ENCODE data around the gene SMURF2.
"Not testable (repeated sequence)": the region's sequence is repeated elsewhere in the genome, so short reads cannot be mapped to it uniquely, and the experiment has no call there.

The SMURF2 gene

DNA sequence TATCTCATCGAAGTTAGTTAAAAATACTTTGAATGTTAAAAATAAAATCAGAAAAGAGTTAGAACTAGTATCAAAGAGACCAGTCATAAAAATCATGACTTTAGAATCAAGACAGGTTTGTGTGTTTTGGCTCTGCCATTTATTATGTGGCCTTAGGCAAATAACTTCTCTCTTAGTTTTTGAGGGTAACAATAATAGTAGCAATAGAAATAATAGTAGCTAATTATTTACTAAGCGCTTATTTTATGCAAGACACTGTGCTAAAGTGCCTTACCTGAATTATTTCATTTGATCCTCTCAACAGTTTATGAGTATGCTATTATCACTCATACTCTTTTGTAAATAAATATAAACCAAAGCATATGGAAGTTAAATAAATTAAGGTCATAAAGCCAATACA is 77.0 kb downstream of the SMURF2 start:
- no peak for DNase-seq

DNA sequence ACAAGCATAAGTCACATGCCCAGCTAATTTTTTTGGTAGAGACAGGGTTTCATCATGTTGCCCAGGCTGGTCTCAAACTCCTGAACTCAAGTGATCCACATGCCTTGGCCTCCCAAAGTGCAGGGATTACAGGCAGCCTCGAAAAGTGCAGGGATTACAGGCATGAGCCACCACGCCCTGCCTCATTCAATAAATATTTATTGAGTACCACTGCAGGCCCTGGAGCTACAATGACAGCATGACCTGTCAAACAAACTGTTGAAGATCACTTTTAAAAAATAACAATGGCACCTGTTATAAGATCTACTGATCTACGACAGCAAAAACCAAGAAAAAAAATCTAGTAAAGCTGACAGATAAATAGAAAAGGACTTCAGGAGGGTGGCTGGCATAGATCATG is 79.1 kb downstream of the SMURF2 start:
- no peak for DNase-seq

DNA sequence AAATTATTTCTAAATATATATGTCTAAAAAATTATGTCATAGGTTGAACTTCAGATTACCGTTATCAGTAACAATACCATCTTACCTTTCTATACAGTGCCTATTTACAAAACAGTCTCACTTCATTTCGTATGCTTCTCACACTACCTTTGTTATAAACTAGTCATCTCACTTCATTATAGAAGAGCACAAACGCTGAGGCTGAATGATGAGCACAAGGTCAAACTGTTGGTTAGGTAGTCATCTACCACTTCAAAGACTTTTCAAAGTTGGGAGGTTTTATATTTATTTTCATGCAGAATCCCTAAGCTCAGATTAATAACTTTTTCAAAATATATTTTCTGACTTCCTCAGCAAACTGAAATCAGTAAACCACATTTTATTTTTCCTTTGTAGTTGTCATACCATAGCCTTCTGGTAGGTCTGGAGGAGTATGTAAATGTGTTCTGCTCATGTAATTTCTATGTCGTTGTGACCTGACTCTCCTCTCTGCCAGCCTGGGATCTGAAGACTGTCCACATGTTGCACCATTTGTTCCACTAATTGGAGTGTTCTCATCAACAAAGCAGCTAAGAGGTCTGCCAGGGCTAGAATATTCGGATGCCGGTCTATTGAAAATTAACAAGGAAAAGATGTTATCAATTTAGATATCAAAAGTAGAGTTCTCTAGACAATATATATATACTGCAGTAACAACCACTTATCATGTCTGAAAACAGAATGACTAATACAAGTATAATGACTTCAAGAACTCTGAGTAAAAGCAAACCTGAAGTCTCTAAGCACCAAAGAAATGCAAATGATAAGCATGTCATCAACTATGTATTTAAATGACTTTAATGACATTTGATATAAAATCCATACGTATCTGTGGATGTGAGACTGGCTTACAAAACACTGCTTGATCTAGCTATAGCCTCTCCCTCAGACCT is 81.5 kb downstream of the SMURF2 start:
- DNase-seq: no peak

DNA sequence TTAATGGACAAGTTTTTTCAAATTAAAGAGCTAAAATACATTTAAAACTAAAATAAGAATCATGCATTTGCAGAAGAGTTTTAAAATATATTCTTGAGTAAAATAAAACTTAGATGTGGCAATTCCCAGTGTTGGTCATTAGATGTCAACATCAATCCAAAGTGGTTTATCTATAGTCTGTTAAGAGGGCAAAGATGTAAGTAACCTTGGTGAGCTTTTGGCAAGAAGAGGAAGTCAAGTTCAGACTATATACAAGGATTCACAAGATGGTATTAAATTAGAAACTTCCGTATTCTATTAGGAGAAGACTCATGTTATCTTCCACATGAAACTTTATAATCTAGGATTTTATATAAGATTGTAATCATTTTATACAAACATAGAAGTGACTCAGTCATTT is 82.2 kb downstream of the SMURF2 start:
- no peak for DNase-seq

DNA sequence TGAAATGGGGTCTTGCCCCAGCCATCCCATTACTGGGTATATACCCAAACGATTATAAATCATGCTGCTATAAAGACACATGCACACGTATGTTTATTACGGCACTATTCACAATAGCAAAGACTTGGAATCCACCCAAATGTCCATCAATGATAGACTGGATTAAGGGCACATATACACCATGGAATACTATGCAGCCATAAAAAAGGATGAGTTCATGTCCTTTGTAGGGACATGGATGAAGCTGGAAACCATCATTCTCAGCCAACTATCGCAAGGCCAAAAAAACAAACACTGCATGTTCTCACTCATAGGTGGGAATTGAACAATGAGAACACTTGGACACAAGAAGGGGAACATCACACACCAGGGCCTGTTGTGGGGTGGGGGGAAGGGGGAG is 85.1 kb downstream of the SMURF2 start:
- not testable (repeated sequence) for DNase-seq

DNA sequence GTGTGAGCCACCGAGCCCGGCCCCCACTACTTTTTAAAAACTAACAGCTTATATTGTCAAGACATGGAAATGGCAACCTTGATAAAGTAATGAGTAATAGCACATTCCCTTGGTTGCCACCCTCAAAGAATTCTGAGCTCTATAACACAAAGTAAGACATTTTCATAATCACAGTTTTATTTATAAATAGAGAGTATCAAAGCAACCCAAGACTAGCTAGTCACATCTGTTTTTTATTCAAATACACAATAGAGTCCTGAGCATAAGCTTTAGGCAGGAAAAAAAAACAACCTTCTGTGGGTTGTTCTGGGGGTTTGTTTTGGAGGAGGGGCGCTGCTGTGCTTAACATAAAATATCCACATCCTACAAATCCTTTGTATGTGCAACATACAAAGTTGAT is 86.7 kb downstream of the SMURF2 start:
- DNase-seq: no peak

DNA sequence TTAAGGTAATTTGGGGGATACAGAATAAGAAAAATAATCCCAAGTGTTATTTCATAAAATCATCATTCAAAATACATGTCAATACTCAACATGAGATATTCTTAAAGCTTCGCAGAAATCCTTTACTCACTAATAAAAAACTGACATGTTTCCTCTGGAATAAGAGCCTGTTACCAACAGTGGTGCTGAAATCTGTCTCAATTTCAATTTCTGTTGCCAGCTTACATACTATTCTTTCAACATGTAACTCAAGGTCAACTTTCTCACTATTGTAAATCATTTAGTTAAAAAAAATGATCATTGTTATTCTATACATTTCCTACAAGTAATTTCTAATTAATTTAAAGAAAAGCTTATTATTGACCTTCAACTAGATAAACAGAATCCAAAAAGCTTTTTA is 87.5 kb downstream of the SMURF2 start:
- DNase-seq: no peak

DNA sequence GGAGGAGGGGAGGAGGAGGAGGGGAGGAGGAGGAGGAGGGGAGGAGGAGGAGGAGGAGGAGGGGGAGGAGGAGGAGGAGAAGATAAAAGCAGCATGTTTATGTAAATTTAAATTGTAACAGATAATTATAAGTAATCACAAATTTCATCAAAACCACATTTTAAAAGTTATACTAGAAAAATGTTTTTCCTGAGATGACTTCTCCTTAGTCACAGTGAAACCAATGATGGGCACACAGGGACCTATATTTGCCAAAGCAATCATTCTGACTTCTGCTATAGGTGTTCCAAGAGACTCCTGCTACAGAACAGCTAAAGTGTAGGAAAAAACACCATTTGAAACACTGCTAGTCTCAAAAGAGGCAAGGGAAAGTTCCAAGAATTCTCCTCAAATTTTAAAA is 88.9 kb downstream of the SMURF2 start:
- DNase-seq: no peak

DNA sequence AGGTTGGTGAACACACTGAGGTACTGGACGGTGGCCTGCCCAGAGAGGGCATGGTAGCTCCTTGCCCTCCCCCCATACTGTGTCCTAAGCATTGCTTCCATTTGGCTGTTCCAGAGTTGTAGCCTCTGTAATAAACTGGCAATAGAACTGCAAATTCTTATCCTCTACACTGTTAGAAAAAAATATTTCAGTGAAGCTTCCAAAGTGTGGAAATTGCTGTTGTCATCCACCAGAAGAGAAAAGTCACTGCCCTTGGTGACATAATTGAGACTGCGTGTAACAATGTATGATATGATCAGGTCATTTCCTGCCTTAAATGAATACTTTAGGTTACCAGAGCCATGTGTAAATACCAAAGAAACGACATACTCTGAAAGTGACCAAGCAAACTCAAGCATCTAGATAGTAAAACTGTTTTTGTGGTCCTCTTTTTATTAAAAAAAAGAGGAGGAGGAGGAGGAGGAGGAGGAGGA is 89.4 kb downstream of the SMURF2 start:
- no peak for DNase-seq

DNA sequence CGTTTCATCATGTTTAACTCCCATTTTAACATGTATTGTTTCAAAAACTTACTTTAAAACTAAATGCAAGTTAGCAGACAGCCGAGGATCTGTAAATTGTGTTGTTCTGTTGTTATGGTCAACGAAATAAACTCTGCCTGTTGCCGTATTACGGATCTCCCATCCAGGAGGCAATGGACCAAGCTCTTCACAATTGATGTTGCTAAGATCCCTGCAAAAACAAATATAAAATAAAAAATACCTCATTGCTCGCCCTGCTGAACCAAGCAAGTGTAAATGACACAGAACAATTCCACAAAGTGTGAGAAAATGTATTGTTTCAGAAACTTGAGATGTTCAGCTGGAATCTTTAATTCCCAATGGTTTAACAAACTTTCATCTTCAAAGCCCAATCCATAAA is 90.4 kb downstream of the SMURF2 start:
- DNase-seq: no peak

DNA sequence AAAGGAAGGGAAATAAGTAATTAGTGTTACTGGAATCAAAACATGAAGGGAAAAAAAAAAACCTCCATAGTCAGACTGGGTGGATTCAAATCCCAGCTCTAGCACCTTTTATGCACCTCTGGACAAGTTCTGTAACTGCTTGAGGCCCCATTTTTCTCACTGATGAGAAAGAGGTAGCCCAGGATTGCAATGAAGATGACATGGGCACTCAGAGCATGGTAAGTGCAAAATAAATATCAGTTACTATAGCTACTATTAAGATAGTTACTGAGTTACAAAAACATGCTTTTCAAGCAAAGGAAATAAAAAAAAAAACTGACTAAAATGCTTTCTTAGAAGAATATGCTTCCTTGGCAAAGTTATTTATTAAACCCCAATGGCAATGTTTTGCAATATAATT is 96.5 kb downstream of the SMURF2 start:
- DNase-seq: no peak

DNA sequence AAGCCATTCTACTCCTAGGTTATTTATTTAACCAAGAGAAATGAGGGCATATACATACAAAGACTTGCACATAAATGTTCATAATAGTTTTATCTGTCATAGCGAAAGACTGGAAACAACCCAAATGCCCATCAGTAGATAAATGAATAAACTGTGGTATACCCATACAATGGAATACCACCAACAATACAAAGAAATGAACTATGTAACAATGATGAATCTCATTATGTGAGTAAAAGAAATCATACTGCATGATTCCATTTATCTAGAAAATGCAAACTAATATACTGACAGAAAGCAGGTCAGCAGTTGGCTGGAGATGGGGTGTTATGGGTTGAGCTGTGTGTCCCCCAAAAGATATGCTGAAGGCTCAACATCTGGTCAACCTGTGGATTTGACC is 98.0 kb downstream of the SMURF2 start:
- no peak for DNase-seq

DNA sequence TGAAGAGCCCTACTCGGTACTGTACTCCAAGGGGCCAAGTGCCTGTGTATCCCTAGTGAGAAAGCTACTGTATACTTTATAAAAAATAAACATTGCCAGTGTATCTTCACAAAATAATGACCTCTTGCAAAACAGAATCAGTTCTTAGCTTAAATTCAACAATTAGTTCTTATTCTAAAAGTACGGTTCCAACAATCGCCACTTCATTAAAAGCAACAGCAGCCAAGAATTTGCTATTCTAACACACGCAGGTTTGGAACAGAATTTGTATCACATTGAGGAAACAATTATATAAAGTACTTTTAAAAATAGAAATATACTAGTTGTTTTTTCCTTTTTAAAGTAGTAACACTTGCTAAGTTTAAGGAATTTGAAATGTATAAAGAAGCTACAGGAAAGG is 106.8 kb downstream of the SMURF2 start:
- DNase-seq: no peak

DNA sequence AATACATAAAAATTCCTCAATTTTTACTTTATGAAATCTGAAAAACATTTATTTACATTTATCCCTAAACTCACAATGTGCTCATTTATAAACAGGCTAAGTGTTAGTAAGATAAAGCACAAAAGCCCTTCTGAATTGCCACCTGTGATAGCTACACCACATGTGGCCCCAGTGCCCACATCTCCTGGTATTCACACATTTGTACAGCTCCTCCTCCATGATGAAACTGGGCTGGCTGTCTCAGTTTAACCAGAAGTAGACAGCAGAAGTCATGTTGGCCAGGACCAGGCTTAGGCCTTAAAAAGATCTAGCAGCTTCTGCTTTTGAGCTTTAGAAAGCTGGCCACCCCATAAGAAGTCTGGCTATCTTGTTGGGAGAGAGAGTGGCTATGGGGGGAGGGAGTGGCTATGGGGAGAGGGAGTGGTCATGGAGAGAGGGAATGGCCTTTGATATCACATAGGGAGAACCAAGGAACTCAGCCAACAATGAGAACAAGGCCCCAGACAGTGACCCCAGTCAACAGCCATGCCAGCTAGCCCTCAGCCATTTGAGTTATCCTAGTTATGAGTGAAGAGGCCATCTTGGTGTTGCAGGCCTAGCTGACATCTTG is 108.0 kb downstream of the SMURF2 start:
- no peak for DNase-seq

DNA sequence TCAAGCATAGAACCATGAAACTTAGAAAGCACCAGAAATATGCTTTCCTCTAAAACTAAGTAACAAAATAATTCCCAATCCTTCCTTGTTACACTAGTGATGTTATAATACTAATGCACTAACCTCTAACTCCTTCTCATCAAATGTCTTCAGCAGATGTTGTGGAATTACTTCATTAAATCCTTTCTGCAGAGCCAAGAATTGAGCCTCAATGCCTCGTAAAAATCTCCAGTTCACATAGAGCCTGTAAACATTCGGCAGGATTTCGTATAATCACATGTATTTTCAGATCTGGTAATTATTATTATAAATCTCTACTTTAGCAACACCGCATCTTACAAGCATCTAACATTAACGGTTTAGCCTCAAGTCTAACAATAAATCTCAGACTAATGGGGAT is 110.6 kb downstream of the SMURF2 start:
- no peak for DNase-seq

DNA sequence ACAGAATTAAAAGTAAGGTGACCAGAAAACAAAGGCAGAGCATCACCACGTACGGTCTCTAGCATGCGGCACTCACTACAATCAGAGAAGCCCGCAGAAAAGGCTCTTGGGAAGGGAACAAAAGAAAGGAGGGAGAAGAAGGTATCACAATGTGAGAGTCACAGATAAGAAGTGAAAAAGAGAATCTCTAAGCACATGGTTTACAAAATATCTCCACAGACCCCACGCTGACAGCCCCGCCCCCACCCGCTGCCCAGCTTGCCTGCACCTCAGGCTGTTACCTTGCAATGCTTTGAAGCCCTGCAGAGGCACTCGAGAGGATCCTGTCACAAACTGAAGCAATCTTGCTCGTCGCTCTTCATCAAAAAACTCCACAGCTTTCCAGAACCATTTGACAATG is 114.8 kb downstream of the SMURF2 start:
- no peak for DNase-seq

DNA sequence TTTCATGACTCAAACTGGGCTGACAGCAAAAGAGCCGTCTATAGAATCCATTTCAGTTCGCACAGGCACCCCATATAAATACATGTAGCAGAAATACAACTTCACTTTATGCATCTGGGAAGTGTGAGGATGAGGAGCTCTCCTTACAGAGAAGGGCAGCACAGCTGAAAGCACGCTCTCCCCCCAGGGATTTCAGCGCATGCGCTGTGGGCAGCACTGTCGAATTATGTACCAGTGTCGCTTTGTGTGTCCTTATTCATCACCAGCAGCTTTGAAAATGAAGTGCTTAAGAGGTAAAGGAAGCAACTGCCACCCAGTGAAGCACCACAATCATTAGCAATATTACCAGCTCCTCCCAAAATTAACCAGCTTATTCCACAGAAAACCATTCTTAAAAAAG is 115.4 kb downstream of the SMURF2 start:
- DNase-seq: no peak

DNA sequence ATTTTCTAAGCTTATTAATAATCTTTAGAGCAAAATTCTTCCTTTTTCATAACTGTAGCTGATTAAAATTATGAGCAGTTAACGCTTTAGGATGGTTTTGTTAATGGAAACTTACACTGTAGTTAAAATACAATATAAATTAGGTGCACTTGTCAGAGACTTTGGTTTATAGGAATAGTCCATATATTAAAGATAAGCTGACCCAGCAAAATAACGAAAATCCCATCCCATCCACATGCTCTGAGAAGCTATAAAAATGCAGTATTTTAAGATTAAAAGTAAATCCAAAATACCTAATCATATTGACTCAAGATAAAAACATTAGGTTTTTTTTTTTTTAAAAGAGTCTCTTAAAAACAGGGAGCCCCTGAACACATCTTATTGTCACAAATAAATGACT is 117.4 kb downstream of the SMURF2 start:
- DNase-seq: no peak

DNA sequence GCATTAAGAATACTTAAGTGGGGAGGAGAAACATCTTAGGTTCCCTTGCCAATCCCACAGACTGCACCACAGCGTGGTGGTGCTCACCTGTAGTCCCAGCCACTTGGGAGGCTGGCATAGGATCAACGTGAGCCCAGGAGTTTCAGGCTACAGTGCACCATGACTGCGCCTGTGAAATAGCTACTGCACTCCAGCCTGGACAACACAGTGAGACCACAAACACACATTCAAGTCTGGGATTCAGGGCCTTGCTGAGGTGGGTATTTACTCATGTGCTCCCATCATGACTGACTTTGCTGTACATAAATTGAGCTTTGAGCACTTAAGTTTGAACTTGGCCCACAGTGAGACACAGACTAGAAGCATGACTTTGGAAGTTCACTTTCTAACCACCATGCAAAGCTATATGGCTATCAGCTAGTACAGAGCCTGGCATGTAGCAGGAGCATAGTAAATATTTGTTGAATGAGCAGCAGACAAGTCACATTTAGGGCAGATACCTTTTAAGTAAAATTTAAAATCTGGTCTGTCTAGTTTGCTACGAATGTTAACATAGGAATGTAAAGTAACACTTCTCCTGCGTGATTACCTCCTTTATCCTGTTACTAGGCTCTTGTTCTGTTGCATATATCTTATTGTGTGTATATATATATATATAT is 121.9 kb downstream of the SMURF2 start:
- DNase-seq: no peak

DNA sequence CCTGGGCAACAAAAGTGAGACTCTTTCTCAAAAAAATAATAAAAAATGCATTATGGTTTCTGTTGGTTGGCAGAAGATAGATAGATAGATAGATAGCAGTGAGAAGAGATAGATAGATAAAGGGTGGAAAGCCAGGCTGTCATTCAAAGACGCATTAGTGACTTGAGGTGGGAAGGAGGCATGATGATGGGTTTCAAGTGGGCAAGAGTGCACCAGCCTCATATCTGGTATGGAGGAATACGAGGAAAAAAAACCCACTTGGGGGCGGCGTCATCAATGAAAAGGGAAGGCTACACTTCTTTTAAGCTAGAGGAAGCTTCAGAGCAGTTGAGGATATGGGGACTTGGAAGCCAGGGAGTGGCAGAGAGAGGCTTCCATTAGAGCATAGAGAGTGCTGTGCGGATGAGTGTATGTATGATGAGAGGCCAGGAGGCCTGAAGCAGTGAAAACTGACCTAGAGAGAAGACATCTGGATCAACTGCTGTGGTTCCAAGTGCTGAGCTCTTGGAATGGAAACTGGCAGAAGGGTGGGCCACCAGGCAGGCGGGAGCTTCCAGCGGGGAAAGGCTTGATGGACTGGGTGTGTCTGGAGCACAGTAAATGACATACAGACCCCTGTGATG is 123.5 kb downstream of the SMURF2 start:
- DNase-seq: no peak

DNA sequence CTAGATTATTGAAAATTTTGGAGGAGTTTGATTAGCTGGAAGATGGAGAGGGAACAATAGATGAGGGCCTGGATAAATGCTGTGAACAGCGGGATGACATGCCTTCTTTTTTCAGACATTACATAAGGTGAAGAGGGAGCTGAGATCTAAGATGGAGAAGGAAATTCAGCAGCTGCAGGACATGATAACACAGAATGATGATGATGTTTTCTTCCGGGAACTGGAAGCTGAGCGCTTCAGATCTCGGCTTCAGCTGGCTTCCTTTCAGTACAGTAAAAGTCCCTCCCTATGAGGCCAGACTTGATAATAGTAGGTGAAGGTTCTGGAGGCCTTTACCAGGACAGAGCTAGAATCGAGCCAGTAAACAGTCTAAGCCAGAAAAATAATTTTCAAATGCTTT is 124.6 kb downstream of the SMURF2 start:
- no peak for DNase-seq

DNA sequence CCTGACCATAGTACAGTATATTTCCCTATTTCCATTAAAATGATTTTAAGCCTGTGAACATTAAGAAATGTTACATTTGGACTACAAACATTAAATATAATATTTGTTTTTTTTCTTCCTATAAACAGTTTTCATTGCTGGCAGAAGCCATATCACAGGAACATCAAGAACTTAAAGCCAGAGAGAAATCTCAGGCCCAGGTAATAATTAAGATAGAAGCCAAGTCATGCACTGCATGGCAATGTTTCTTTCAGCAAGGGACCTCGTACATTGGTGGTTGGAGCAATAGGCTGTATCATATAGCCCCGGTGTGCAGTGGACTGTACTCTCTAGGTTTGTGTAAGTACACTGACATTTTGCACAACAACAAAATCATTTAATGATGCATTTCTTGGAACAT is 125.2 kb downstream of the SMURF2 start:
- DNase-seq: no peak

DNA sequence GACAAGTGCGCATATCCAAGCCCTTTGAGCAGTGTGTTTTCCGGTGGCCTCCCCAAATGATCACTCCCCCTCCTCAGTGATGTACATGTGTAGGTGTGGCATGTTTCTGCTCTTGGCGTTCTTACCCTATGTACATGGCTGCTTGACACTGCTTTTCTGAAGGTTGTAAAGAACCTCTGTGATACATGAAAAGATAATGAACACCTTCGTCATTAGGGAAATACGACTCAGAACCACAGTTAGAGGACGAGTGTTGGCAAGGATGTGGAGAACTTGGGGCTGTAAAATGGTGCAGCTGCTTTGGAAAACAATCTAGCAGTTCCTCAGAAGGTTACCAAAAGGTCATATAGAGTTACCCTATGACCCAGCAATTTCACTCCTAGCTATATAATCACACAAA is 126.8 kb downstream of the SMURF2 start:
- DNase-seq: no peak

DNA sequence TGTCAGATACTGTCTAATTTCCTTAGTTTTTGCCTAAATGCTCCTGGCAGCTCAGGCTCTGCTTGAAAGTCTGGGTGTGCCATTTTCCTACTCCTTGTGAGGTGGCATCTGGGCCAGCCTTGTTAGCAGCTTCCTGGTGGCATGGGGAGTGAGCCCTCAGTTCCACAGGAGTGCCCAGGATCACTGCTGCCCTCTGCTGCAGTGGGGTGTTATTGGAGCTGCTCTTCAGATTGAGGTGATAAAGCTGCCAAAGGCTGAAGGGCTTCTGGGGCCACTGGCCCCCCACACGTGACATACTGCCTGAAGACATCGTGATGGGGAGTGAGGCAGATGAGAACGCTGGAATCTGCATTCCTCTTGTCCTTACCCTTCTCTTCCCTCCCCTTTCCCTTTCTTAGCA is 127.9 kb downstream of the SMURF2 start:
- DNase-seq: no peak

Measured in T1000 (cell line).